ENCODE measurements around the gene RAPGEF5.

RAPGEF5 gene

DNA sequence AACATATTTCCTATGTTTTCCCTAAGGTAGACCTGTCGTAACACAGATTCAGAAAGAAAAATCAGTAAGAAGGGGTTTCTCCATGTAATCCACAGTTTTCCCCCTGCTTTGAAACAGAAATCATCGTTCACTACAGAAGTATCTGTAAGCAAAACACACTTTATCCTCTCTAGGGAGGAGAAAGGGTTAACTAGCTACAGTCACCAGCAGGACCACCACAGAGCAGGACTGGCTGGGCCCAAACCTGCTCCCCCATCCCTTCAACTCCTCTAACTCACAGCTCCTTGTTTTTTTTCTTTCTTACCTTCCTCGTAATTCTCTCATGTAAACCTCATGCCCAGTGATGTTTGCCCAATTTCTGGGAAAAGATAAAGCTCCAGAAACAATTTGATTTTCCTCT, 167.7 kb downstream of the RAPGEF5 start:
- DNase-seq (ENCODE audit: low read depth in 2 of 2), result no peak

DNA sequence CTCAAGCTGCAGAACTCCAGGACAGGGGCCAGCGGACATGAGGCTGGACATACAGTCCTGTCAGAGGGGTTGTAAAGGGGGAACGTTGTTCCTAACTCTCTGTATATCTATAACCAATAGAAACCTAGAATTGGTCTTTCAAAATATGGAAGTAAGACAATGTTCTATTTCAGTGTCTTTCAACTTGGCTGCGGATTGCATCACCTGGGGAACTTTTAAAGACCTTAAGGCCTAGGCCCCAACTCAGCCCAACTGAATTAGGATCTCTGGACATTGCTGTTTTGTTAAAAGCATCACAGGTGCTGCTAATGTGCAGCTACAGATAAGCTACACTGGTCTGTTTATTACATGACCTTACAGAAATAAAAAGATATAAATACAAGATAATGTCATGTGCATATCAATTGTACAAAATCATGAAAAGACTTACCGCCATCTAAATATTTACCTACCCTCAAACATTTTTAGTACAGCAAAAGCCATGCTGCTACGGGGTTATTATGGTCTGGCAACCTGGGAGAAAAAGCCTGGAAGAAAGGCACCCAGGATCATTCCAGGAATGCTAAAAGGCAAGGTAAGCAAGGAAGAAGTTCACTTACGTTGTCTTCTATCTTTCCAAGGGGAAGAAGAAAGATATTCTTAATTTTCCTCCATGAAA, 169.1 kb downstream of the RAPGEF5 start:
- DNase-seq (ENCODE audit: low read depth in 2 of 2), result no peak

DNA sequence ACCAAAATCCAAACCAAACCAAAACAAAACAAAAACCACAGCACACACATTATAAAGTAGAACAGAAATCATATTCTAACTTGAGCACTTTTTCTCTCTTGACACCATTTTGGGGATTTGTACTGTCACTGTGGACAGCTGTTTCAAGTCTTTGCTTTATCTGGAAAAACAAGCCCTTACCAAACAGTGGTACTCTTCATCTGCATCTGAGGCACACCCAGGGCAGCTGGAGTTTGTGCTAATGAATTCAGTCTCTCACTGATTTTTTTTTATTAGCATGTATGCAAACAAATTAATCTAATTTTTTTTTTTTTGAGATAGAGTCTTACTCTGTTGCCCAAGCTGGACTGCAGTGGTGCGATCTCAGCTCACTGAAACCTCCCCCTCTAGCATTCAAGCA, 171.4 kb downstream of the RAPGEF5 start:
- DNase-seq (ENCODE audit: low read depth in 2 of 2), result no peak

- DNase-seq (ENCODE audit: low read depth in 2 of 2), result no peak
These were observed 172.3 kb downstream of the RAPGEF5 start for GRCh38 chr7:22184549-22185199.

- DNase-seq (ENCODE audit: low read depth in 2 of 2), result no peak
These were observed 173.3 kb downstream of the RAPGEF5 start for GRCh38 chr7:22183522-22184280.

- no peak for DNase-seq (ENCODE audit: low read depth in 2 of 2)
These were observed 174.8 kb downstream of the RAPGEF5 start for GRCh38 chr7:22182149-22182548.

DNA sequence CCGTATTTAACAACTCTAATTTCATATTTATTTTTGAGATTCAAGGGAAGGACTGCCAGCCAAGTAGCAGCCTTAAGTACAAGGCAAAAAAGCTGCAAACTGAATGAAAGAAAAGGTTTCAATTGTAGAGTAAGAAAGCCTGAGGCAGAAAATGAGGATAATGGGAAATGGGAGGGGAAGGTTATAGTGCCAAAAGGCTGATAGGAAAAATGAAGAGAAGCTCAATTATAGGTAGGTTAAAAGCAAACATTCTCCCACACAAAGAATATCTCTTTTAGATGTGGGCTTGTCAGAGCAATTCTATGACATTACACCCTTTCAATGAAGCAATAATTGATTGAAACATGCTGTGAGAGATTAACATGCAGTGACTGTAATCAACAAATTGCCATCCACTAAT, 175.3 kb downstream of the RAPGEF5 start:
- no peak for DNase-seq (ENCODE audit: low read depth in 2 of 2)

DNA sequence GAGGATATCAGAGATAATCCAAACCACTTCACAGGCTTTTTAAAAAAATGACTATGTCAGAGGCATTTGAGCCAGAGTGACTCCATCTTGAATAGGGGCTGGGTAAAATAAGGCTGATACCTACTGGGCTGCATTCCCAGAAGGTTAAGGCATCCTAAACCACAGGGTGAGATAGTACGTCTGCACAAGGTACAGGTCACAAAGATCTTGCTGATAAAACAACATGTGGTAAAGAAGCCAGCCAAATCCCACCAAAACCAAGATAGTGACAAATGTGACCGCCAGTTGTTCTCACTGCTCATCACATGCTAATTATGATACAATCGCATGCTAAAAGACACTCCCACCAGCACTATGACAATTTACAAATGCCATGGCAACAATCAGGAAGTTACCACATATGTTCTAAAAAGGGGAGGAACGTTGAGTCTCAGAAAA, 177.5 kb downstream of the RAPGEF5 start:
- DNase-seq (ENCODE audit: low read depth in 2 of 2), result no peak

DNA sequence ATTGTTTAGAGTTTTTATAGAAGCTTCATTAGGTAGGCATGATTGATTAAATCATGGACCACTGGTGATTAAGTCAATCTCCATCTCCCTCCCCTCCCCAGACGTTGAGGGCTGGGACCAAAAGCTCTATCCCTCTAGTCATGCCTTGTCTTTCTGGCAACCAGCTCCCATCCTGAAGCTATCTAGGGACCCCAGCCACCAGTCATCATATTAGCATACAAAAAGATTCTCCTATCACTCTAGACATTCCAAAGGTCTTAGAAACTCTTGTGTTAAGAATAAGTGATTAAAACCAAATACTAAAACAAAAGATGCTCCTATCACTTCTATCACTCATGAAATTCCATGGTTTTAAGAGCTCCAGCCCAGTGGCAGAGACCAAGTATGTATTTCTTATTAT, 178.2 kb downstream of the RAPGEF5 start:
- DNase-seq (ENCODE audit: low read depth in 2 of 2), result no peak

- no peak for DNase-seq (ENCODE audit: low read depth in 2 of 2)
These were observed 180.1 kb downstream of the RAPGEF5 start for GRCh38 chr7:22176791-22177412.

- DNase-seq (ENCODE audit: low read depth in 2 of 2), result no peak
These were observed 182.4 kb downstream of the RAPGEF5 start for GRCh38 chr7:22174574-22174953.

DNA sequence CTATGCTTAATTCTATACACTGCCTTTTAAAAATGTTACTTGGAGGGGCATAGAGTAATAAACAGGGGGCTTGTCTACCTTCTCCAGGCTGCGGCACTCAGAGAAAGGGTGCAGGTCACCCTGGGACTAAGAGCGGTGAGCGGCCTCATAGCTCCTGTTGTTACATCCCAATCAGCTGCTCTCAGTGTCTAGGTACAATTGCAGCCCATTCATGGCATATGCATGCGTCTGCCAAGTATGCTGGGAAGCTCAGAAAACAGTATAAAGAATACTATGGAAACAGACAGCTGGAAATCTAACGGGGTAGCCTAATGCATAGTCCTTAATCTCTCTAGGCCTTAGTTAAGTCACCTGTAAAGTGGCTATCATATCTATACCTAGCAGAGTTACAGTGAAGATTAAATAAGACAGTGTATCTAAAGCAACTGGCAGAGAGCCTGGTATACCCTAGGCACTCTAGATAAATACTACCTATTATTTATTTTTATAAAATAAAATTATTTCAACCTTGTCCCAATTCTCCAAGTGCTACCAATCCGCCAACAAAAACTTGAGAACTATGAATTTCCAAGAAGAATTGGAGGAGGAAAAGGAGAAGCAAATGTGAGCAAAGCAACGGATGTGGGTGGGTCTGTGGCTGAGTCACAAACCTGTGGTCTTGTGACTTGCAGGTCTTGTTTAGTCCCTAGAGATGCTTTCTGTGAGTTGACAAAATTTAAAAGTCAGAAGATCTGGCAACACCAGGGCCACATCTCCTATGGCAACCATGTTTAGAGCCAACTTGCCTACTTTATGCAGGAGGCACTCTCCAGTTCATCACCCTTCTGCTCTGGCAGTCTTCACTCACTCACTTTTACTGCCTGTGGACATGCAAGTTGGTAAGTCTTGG, 183.0 kb downstream of the RAPGEF5 start:
- no peak for DNase-seq (ENCODE audit: low read depth in 2 of 2)

DNA sequence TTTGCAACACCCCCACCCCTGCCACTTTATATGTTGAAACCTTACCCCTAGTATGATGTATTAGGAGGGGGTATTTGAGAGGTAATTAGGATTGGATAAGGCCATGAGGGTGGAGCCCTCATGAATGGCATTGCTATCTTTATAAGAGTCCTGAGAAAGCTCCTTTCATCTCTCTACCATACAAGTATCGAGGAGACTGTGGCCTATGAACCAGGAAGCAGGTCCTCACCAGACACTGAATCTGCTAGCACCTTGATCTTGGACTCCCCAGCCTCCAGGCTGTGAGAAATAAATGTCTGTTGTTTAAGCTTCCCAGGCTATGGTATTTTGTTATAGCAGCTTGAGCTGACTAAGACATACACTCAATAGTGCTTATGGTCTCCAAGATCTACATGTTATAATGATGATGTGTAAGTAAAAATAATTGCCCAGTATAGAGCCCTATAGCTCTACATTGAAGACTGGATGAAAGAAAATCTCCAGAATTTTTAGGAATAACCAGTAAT, 188.8 kb downstream of the RAPGEF5 start:
- DNase-seq (ENCODE audit: low read depth in 2 of 2), result no peak

DNA sequence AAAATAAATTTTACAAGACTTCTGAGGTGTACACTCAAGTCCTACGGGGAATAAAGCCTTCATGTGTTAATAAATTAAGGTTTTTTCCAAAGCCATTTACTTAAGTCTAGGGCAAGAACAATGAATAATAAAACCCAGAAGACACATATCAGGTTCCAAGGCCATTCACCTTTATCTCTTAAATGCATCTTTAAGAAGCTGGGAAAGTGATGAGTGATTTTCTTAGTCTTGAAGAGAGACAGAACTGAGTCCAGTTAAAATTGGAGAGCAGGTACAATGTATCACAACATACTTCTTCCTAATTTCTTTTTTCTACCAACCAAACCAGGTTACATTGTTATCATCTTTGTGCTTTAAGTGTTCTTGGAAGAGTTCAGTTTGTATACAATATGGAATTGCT, 189.5 kb downstream of the RAPGEF5 start:
- DNase-seq (ENCODE audit: low read depth in 2 of 2), result no peak

DNA sequence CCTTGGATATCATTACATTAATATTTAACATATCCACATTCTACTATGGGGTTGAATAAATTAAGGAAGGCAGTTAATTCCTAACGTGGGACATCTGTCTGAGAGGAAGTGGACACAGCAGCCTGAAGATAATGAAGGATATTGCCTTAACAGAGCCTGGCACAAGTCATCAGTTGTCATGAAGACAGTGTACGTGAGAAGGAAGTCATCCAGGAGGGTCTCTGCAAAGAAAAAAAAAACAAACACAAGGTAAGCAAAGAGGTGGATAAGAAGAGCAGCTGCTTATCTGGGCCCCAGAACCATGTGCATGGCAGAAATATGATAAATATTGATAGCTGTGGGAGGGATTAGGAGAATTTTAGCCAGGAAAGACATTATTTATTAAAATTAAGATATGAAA, 190.0 kb downstream of the RAPGEF5 start:
- no peak for DNase-seq (ENCODE audit: low read depth in 2 of 2)

DNA sequence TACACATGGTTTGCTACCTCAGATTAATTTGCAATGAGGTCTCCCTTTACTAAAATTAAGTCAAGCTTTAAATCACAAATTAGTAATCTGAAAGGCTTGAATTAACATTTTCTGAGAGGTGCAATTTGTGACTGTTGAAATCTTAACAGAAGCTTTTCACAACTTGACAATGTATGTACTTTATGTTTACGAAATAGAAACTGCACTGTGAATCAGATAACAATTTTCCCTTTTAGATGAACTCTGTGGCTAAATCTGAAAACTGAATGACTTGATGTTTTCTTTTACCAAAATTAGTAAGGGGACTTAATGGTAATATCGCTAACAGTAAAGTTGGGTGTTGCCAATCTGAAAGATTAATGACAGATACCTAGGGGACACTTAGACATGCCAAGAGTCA, 197.6 kb downstream of the RAPGEF5 start:
- DNase-seq (ENCODE audit: low read depth in 2 of 2), result no peak

- DNase-seq (ENCODE audit: low read depth in 2 of 2), result no peak
These were observed 199.4 kb downstream of the RAPGEF5 start for GRCh38 chr7:22157552-22157951.

DNA sequence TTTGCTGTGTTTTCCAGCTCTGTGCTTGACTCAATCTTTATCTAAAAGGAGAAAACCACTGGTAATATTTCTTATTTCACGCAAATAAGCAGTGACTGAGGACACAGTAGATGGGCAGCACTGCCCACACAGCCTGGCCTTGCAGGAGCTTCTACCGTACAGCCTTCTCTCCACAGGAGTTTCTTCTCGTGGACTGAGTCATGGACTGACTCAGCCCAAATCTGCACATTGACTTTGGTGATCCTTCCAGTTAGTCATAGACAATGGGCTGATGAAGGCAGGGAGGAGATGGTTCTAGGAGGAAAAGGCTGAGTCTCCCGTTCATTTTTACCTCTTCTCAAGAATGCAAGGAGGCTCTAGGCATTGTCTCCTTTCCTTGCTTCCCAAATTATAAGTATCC, 200.7 kb downstream of the RAPGEF5 start:
- DNase-seq (ENCODE audit: low read depth in 2 of 2), result no peak

DNA sequence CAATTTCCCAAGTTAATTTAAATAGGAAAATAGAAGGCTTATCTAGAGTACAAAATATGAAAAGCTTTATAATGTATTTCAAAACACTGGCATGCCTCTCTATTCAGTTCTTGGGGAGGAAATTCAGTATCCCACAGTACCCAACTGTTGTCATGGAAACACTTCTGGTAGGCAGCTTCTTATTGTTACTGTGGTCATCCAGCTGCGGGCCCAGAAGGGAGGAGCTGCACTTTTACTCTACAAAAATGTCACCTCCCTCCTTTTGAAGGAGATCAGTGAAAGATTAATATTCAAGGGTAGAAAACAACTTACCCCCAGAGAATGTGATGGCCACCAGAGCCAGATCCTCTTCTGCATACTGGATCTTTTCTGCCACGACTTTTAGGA, 202.8 kb downstream of the RAPGEF5 start:
- no peak for DNase-seq (ENCODE audit: low read depth in 2 of 2)

DNA sequence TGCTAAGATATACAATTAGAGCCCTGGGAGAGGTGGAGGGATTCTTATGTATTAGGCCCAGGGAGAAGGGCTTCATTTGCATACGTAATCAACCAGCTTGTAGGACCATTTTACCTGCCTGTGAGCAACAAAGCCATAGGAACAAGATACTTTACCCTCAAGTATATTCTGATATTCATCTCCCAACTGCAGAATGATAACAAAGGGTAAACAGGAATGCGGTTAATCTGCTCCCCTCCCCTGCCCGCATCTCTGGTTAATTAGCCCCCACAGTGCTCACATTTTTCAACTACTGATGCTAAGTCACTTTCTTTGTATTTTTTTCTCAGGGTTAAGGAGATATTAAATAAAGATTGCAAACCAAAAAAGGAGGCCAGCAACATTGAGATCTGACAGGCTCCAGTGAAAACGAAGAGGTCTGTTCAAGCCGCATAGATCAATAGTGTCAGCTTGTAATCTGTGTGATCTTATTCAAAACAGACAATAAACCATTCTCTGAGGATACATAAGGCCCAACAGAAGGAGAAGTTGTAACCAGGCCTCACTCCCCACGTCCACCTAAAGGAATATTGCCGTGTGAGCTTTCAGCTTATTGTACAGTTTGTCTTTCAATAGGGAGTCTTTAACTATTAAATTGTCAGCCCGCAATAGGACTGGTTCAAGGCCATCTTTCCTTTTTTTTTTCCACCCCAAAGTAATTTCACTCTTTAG, 203.4 kb downstream of the RAPGEF5 start:
- no peak for DNase-seq (ENCODE audit: low read depth in 2 of 2)

- no peak for DNase-seq (ENCODE audit: low read depth in 2 of 2)
These were observed 204.3 kb downstream of the RAPGEF5 start for GRCh38 chr7:22152690-22153089.
